Progenitor cell of endocrine pancreas (in vitro differentiated cells): ENCODE measurements around the gene TAF15. TPM values are rescaled to one million over a fixed set of nuclear protein-coding genes. Genes with fewer than 3 reads are reported as not detected.

Source experiments
- DNase-seq: peaks from one replicate; pipeline ENCODE4 v3.0.0; 2021; ENCODE audit warnings: low spot score; ENCODE audit not compliant: unreplicated experiment
- H3K27ac Mint-ChIP-seq: 2 replicates; pipeline ENCODE4 v1.8.0; 2021; ENCODE audit warnings: mild to moderate bottlenecking, moderate library complexity, mixed read lengths
- H3K27me3 Mint-ChIP-seq: 2 replicates; pipeline ENCODE4 v1.8.0; 2021; ENCODE audit warnings: mixed read lengths
- H3K36me3 Mint-ChIP-seq: 2 replicates; pipeline ENCODE4 v1.8.0; 2022; ENCODE audit warnings: mixed read lengths; ENCODE audit not compliant: insufficient read depth
- H3K4me1 Mint-ChIP-seq: 2 replicates; pipeline ENCODE4 v1.8.0; 2021; ENCODE audit warnings: low read depth, mixed read lengths
- H3K4me3 Mint-ChIP-seq: 2 replicates; pipeline ENCODE4 v1.8.0; 2021; ENCODE audit warnings: low read depth, mild to moderate bottlenecking, moderate library complexity, mixed read lengths
- H3K9me3 Mint-ChIP-seq: 2 replicates; pipeline ENCODE4 v1.8.0; 2021; ENCODE audit warnings: low read depth, mixed read lengths
- total RNA-seq: library from RNA; stranded (reverse); gene quantifications from 2 replicates; pipeline ENCODE4 v1.2.1, GENCODE V29; 2021
- TF ChIP-seq, protein P1 (sequence below): fragments of 200-600 bp; sonication (generic); IDR thresholded peaks from one replicate; pipeline ENCODE4 v1.5.0; 2021; ENCODE audit warnings: antibody characterized with exemption, mild to moderate bottlenecking; ENCODE audit not compliant: unreplicated experiment

The TAF15 gene
- total RNA-seq, 1 donor from 2014 or later = 287 TPM

DNA sequence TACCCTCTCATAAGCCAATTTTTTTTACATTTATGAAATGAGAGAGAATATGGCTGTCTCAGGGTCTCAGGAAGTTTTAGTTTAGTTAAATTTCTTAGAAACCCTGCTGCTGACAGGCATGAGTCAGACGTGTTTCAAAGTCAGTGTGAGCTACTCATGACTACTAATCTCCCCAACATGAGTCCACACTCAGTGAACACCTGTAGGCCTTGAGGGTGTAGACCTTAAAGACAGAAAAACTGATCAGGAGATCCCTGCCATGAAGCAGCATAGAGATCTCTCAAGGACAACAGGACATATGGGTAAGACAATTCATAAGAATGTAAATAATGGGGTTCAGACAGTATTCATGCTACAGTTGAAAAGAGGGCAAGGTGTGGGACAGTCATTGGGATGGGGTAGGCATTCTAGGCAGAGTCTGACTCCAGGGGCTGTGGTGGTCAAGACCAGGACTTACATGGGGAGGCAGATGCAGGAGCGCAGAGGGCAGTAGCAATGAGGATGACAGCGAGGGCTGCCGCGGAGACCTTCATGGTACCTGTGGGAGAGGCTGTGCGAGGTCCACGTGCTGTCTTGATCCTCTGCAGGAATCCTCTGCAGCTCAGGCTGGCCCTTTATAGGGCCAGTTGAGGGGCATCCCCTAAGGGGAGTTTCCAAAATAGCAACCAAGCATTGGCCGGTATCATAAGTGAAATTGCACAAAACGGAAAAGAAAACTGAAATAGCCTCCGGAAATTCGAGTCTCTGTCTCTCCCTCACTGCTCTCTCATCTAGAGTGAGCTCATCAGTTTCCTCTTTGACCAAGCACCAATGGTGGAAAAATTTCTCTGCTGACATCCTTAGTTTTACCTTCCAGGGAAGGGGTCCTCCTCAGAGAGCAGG lies 70.7 kb downstream of the TAF15 start, which contains the start of gene CCL5:
CCL5 (minus strand) TSS at position 588 of the 882 bp plus-strand sequence.
- H3K27ac Mint-ChIP-seq = peak within 1 kb of the TSS; percentile 83
- H3K4me3 Mint-ChIP-seq = no peak within 1 kb of the TSS
- TF ChIP-seq, protein P1, sequence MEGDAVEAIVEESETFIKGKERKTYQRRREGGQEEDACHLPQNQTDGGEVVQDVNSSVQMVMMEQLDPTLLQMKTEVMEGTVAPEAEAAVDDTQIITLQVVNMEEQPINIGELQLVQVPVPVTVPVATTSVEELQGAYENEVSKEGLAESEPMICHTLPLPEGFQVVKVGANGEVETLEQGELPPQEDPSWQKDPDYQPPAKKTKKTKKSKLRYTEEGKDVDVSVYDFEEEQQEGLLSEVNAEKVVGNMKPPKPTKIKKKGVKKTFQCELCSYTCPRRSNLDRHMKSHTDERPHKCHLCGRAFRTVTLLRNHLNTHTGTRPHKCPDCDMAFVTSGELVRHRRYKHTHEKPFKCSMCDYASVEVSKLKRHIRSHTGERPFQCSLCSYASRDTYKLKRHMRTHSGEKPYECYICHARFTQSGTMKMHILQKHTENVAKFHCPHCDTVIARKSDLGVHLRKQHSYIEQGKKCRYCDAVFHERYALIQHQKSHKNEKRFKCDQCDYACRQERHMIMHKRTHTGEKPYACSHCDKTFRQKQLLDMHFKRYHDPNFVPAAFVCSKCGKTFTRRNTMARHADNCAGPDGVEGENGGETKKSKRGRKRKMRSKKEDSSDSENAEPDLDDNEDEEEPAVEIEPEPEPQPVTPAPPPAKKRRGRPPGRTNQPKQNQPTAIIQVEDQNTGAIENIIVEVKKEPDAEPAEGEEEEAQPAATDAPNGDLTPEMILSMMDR = no peak
- H3K36me3 Mint-ChIP-seq = no peaks in the 10 kb centered on the region
- H3K4me1 Mint-ChIP-seq = peaks cover 2% of the 10 kb centered on the region
- H3K9me3 Mint-ChIP-seq = no peaks in the 10 kb centered on the region
- DNase-seq = no peak
- H3K27me3 Mint-ChIP-seq = peaks cover 3% of the 10 kb centered on the region

DNA sequence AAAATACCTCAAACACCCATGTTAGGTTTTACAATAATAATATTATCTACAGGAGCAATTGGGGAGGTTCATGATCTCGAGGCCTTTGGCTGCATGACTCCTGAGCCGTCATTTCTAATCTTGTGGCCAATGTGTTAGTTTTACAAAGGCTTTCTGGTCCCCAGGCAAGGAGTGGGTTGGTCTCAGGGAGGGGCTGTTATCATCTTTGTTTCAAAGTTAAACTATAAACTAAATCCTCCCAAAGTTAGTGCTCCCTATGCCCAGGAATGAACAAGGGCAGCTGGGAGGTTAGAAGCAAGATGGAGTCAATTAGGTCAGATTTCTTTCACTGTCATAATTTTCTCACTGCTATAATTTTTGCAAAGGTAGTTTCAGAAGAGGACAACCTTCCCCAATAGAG lies 80.0 kb downstream of the TAF15 start:
- DNase-seq = no peak
- TF ChIP-seq, protein P1 = no peak
- no peaks in the 10 kb centered on the region for H3K9me3 Mint-ChIP-seq
- no peaks in the 10 kb centered on the region for H3K27me3 Mint-ChIP-seq
- no peak overlapping the region for H3K27ac Mint-ChIP-seq
- no peak overlapping the region for H3K4me3 Mint-ChIP-seq
- peaks cover 8% of the 10 kb centered on the region for H3K4me1 Mint-ChIP-seq
- H3K36me3 Mint-ChIP-seq = no peaks in the 10 kb centered on the region

DNA sequence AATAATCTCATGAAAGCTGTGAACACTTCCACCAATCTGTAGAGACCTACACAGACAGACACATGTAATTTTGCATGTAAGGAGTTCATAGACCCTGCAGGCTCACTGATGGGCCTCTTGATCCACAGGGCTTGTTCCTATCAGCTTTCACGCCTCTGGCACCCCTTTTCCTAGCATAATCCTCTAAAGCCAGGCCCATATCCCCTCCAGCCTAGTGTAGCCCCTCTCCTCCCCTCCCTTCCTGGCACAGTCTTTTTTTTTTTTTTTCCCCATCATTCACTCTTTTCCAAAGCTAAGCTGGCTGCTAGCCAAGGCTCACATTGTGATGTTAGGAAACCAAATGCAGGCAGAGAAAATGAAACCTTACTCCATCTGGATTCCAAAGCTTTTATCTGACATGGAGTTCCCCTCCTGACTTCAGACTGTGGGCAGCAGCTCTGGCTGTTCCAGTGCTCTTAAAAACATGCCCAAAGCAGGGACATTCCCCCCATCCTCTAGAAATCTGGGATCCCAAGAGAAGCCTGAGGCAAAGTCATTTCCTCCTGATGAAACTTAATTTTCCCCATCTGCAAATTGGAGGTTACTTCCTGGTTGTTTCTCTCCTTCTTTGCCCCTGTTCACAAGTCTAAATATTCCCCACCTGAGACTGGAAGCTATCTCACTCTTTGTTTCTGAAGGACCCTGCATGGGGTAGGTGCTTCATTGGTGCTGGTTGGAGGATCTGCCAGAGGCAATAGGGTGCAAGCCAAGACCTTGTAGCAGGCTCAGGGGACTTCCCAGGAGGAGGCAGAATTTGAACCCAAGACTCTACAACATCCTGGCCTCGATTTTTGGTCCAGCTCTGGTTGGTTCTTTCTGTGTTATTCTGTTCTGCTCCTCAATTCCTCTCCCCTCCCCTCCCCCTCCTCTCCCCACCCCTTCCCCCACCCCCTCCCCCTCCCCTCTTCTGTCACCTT lies 80.8 kb downstream of the TAF15 start:
- TF ChIP-seq, protein P1 = no peak
- Mint-ChIP-seq H3K36me3 (no peaks in the 10 kb centered on the region), H3K4me3 (no peak overlapping the region), H3K9me3 (no peaks in the 10 kb centered on the region), H3K4me1 (peaks cover 8% of the 10 kb centered on the region), H3K27ac (peak overlapping the region; percentile 31), H3K27me3 (no peaks in the 10 kb centered on the region)
- no peak for DNase-seq

DNA sequence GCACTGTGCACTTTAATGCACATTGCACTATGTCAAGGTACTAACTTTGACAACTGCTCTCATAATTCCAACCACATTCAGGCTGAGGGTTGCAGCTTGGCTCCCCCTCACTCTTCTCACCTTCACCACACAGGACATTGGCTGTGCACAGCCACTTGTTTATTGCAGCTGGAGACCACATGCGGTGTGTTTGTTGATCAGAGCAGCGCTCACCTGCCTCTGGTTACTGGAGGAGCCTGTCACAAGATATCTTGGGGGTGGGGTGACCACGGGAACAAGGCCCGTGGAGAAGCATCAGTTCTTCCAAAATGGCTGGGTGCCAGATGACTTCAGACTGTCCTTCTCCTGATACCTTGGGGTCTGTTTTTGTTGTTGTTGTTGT lies 81.5 kb downstream of the TAF15 start:
- Mint-ChIP-seq H3K4me3 (no peak overlapping the region), H3K27ac (no peak overlapping the region), H3K36me3 (no peaks in the 10 kb centered on the region), H3K27me3 (no peaks in the 10 kb centered on the region), H3K9me3 (no peaks in the 10 kb centered on the region), H3K4me1 (peaks cover 8% of the 10 kb centered on the region)
- TF ChIP-seq, protein P1 = no peak
- DNase-seq = no peak

DNA sequence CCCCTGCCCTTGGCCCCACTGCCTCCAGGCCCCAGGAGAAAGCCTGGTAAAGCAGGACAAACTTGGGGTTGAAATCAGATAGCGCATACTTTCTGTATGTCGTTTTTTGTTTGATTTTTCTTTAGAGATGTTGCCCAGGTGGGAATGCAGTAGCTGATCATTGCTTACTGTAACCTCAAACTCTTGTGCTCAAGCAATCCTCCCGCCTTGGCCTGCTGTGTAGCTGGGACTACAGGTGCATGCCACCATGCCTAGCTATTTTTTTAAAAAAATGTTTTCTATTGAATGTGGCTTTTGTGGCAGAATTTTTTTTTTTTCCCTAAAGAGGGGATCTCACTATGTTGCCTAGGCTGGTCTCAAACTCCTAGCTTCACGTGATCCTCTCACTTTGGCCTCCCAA lies 82.0 kb downstream of the TAF15 start:
- Mint-ChIP-seq H3K36me3 (no peaks in the 10 kb centered on the region), H3K27ac (no peak overlapping the region), H3K27me3 (no peaks in the 10 kb centered on the region), H3K4me1 (peaks cover 8% of the 10 kb centered on the region), H3K9me3 (no peaks in the 10 kb centered on the region), H3K4me3 (no peak overlapping the region)
- DNase-seq = no peak
- TF ChIP-seq, protein P1 = no peak
